ENCODE data around the gene AGMO.

AGMO gene

DNA sequence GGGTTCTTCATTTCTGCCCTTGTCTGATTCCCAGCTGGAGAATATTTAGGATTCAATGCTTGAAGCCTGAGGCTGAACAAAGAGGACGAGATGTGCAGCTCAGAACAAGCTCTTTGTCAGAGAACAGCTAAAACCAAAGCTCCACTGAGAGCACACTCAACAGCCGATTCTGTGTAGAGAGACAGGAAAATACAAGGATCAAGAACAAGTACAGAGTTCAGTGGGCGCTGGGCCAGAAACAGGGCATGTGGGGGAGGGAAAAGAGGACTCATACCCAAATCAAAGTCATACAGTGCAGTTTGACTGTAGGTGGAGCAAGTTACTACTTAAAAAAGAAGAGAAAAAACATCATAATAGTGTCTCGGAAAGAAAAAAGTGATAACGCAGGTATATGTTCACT lies at the start of gene AGMO:
AGMO (minus strand) TSS at position 181 of the 400 bp plus-strand sequence.
- DNase-seq (ENCODE audit: low read depth), result no peak

DNA sequence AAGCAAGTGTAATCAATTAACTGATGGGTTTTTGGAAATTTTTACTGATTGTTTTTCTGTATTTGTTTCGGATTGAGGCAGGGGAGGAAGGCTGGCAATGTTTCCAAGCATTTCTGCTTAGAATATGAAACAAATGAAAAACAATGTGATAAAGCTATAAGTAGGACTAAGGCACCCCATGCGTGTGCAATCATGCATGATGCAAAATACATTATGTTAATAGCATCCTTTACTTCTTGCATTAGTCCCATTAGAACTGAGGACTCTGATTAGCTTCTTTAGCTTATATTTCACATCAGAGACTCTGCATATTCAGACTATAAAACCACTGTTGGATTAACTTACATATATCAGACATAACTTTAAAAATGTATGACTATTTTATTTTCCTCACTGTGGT lies 48.7 kb upstream of the AGMO start:
- DNase-seq (ENCODE audit: low read depth), result no peak

DNA sequence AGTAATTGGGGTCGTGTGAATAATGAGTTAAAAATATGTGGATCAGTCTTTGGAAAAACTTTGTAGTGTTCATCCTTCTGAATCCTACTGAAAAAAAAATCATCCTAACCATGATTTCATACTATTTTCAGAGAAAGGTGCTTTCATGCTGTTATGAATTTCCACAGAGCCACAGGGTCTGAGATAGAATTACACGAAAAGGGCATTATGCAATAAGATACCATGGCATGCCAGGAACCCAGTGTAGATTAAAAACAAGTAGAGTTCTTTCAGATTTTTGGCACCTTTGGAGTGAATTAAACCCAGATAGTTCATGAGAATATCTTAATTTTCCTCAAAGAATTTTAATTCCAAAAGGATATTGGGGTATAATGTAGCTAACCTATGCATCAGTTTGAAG lies 47.5 kb upstream of the AGMO start:
- no peak for DNase-seq (ENCODE audit: low read depth)

DNA sequence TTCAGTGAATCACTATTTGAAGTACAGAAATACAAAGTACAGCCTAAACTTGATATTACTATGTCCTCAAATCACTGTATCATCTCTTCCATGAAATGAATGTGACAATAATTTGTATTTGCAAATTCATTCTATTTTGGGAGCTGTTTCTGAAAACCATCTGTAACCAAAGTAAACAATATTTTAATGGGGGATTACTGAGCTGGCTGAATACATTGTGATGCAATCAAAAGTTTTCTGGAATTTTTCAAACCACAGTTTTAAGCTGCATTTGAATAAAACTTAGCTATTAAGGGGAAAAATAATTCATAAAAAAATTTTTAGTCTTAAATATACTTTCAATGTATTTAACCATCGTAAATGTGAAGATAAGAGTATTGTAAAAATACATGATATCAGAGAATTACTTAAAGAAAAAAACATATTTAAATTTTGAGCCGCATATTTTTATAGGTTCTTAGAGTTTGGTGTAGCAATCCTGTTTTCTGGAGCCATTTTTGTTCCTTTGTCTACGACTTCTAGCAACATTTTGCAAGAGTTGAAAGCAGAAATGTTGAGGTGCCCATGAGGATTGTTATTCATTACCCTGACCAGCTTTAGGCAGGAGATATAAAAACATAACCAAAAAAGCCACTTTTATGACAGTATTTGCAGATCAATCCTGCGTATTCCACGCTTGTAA lies 45.9 kb upstream of the AGMO start:
- DNase-seq (ENCODE audit: low read depth), result no peak

DNA sequence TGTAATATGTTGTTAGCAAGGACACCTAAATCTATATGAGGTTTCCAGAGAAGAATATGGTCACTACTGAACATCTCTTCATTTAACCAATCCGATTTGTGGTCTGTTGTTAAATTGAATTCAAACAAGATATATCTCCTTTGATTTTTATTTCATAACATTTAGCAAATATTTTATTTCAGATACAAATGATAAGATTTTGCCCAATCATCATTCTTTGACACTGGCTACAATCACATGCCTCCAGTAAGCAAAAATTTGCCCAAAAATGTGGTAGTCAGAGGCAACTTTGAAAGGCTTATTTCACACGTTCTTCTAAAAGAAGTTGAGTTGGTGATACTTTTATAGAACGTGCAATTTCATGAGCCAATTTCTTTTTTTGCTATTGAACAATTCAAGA lies 44.7 kb upstream of the AGMO start:
- DNase-seq (ENCODE audit: low read depth), result no peak

DNA sequence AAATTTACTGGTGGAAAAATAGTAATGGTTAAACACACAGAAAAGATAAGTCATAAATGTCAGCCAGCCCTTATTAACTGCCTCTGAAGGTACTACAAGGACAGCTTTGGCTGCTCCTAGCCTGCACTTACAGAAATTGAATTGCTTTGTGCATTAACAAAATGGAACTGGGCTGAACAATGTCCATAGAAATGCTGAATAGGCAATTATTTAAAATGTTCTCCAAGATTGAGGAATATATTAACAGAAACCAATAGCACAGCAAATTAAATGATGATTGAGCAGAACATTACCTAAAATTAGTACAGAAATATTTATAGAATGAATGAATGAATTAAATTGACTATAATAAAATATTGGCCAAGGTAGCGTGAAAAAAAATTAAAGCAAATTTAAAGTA lies 42.4 kb upstream of the AGMO start:
- DNase-seq (ENCODE audit: low read depth), result no peak

DNA sequence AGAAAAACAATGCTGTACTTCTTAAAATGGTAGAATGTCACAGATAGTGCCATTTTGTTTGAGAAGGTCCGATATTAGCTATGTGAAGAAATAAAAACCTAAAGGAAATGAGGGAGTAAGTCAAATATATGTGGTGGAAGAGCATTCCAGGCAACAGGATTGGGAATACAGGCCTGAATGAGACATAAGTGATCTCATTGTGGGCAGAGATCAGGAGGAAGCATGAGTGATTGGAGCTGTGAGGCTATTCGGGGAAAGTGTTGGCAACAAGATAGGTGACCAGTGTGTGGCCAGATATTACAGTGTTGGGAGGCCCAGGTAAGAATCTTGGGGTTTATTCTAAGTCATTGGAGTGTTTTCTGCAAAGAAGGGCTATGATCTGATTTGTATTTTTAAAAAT lies 41.3 kb upstream of the AGMO start:
- DNase-seq (ENCODE audit: low read depth), result no peak

DNA sequence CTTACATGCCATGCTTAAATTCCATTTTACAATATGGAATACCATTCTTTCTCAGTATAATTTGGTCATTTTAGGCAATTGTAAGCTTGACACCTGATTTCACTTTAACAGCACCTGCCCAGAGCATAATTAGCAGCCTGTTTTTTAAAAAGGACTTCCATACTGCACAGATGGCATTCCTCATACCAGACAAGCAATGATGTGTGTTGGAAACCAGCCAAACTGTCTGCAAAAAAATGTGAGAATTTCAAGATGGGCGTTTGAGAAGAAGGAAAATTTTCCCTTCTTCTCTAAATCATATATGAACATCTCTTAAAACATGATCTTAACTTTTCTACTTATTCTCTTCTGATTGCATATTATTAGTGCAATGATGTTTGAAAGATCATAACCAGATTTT lies 40.4 kb upstream of the AGMO start:
- no peak for DNase-seq (ENCODE audit: low read depth)

DNA sequence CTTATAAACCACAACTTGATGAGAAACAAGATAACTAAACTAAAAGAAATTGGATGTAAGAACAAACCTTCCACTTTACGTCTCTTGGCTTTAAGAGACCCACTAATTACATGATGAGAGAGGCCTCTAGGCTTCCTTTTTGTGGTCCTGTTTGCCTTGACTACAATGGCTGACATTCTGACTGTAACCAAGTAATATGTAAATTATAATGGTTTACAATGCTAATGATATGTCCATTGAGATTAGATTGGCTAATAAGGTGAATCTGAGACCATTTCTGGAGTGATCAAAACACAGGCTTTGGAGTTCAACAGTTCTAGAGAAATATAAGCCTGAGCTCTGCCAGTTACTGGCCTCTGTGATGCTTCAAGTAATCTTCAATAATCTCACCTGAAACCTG lies 39.4 kb upstream of the AGMO start:
- DNase-seq (ENCODE audit: low read depth), result no peak

DNA sequence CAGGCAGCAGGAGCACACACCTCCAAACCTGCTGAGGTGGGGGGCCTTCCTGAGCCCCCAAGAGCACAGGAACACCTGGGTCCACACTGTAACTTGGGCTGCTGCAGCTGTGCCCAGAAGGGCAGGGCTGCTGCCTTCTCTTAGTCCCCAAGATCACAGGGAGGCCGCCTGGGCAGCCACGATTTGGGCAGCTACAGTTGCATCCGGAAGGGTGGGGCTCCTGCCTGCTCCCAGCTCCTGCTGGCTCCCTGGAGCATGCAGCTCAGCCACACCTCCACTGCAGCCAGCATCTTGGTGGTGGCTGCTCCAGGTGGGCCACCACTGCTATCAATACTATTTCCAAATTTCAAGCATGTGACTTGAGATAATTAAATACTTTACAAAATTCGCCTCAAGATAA lies 38.5 kb upstream of the AGMO start:
- DNase-seq (ENCODE audit: low read depth), result no peak

DNA sequence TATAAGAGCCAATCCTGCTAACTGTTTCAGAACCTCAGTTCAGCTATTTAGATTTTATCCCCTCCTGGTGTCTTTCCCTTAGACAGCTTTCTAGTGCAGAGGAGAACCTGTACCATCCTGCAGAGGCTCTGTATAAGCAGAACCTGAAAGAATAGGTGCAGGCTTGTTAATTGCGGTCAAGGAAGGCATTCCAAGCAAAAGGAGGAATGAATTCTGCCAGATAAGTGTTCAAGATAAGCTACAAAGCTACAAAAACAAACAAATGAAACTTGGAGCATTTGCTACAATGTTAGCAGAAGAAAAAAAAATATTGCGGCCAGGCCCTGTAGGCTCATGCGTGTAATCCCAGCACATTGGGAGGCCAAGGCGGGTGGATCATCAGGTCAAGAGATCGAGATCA lies 32.6 kb upstream of the AGMO start:
- no peak for DNase-seq (ENCODE audit: low read depth)

DNA sequence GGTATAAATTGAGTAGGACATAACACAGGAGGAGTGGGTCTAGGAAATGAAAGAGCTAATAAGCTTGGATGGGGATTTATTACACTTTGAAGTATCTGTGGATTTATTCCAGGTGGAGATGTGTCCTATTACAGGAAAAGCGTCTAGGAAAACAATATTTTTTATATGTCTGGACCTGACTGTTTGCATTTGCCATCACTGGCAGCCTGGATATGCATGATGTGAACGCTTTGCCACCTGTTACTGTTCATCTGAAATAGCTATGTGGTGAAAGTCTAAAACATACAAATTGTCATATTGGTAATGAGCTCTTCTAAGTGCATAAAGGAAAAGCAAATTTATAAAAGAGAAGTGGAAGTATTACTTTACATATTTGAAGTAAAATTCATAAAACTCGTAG lies 31.6 kb upstream of the AGMO start:
- DNase-seq (ENCODE audit: low read depth), result no peak

DNA sequence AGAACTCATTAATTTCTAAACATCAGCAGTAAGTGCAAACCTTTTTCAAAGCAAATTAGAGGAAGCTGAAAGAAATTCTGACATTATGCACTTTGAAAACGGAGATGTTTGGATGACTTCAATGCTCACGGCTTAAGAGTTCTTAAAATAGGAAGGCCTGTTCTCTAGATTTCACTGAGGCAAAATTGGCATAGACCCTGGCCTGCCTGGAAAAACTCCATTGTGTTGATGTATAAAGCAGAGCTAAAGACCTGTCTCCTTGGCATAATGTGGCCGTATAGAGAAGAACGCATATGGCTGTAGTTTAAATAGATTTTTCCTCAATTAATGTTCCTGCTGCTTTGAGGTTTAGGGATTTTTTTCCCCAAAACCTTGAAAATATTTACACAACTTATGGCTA lies 24.5 kb upstream of the AGMO start:
- DNase-seq (ENCODE audit: low read depth), result no peak

DNA sequence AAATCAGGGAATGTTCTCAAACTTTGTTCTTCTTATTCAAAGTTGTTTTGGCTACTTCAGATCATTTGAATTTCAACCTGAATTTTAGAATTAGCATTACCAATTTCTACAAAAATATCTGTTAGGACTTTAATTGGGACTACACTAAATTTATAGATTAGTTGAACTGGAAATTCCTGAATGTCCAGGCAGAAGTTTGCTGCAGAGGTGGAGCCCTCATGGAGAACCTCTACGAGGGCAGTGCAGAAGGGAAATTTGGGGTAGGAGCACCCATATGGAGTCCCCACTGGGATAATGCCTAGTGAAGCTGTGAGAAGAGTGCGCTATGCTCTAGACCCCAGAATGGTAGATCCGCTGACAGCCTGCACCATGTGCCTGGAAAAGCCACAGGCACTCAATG lies 22.8 kb upstream of the AGMO start:
- DNase-seq (ENCODE audit: low read depth), result no peak

DNA sequence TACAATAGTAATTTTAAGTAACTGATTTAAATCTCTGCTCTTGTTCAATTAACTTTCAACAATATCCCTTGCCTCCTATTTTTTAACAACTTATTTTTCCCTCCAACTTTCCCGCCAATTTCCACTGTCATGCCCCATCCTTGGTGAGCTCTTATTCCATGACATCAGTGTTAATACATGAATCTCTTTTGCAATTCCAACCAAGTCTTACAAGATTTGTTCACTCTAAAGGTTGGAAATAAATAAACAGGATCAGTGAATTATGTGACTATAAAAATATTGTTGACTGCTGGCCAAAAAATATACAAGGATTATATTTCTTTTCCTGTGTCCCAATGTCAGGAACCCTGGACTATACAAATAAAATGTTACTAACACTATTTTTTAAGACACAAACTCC lies 21.0 kb upstream of the AGMO start:
- DNase-seq (ENCODE audit: low read depth), result no peak

DNA sequence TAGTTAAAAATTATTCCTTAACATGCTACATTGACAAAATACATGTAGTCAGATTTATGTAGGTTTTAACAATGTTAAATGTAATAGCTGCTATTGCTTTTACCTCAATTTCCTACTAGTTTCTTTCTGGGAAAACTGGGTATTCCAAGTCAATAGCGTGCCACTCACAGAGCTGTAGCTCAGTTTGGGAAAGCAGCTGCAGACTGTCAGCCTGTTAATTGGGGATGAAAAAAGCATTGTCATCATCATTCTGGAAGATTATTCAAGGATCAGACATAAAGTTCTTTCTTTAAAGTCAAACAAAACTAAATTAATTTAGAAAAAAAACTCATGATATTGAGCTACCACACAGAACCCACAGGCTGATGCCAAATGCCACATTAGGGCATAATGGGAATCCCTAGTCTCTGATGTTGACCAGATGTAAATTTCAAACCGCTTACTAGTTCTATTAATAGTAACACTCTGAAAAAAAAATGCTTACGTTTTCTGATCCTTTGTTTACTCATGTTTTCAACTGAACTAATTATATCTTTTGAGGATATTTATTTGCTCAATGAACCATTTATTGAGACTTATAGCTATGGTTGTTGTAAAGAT lies 19.6 kb upstream of the AGMO start:
- no peak for DNase-seq (ENCODE audit: low read depth)

DNA sequence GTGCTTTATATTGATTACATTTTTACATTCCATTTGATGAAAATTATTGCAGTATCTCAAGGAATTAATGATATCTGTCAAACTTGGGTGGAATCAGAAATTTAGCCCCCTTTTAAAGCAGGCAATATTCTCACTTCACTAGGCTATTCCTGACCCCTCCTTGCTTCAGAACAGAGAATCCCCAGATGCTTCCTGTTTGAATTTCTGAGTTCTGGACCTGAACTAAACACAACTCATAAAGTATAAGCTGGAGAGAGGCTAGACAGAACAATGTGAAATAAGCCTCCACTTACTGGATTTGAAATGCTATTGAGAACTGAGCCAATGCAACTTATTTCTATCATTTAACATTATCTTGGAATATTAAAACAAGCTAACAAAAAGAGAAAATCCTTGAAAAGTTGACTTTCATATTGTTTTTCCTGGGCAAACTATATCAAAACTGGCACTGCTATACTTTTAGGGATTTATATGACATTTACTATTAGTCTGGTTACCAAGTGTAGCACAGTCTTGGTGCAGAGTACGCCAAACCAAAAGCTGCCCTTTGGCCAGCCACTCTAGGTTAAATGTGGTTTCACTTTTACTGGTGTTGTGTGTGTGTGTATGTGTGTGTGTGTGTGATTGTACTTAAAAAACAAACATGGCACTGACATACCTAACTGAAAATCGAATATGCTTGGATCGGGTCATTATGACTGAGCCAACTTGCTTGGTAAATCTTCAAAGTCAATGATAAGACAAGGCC lies 19.0 kb upstream of the AGMO start:
- no peak for DNase-seq (ENCODE audit: low read depth)

DNA sequence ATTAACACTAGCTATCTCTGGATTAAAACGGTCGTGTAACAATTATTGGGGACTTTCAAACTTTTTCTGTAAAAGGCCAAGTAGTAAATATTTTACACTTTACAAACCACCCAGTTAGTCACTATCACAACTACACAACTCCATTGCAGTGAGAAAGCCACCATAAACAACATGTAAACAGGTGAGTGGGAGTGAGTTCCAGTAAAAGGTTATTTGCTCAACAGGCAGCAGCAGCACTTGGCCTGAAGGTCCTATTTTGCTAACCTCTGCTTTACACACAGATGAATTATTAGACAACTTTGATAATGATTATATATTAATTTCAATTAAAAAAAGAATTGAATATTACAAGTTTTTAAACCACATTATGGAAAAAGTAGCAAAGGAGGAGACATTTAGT lies 15.8 kb upstream of the AGMO start:
- DNase-seq (ENCODE audit: low read depth), result no peak

DNA sequence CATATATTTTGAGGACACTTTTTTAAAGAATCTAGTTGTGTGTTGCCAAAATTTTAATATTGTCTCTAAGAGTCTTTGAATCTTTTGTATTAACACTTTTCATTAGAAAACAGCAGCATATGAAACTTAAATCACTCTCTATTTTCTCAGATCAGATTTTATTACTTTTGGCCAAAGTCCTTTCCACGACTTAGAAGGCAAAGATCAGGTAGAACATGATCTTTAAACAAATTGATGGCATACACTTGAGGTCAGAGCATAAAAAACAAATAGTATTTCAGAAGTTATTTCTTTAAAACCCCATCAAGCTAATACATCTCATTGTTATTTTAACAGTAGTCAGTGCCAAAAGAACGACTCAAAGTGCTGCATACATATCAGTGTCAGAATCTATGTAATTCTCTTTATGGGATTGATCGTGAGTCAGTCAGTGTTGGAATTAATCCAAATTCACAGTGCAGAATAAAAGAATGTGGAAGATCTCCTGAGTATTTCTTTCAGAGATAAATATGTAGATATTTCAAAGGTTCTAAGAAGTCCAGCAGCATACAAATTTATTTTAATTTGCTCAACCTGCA lies 9.6 kb upstream of the AGMO start:
- no peak for DNase-seq (ENCODE audit: low read depth)

DNA sequence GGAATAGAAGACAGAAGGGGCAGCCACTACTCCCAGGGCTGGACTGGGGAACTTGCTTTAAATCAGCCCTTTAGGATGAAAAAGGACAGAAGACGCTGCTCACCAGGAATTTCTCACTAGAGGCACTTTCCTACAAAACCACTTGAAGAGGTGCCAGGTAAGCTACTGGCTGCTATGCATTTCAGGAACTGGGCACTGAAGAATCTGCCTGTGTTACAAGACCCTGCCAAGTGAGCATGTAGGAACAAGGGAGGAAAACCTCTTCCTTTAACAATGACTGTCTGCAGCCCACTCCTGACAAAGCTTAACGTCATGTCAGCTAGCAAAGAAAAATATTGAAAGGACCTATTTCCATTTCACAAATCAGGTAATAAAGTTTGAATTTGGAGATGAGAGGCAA lies 5.8 kb upstream of the AGMO start:
- no peak for DNase-seq (ENCODE audit: low read depth)

DNA sequence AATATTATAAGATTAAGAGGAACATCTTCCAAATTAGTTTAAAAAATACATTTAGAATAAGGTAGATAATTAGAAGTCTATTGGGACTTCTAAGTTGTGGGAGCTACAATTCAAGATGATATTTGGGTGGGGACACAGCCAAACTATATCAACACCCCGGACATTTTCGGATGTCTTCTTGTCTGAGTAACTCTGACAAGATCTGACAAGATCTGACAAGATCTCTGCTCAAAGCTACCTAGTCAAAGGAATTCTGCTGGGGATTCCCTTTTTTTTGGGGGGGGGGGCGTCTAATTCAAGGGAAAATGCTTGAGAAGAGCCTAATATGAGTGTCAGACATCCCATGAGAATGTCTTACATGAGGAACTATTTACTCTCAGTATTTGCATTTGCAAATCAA lies 5.2 kb upstream of the AGMO start:
- DNase-seq (ENCODE audit: low read depth), result no peak

DNA sequence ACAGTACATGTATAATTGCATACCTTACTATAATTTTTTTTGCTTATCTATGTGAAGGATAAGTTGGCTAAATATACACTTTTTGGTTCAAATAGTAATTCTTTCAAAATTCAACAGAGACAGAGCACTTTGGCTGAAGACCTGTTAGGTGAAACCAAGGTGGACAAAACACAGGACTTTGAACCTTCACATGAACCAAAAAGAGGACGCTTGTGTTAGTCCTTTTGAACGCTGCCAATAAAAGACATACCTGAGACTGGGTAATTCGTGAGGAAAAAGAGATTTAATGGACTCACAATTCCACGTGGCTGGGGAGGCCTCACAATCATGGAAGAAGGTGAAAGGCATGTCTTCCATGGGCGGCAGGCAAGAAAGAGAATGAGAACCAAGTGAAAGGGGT lies 4.7 kb upstream of the AGMO start:
- no peak for DNase-seq (ENCODE audit: low read depth)

DNA sequence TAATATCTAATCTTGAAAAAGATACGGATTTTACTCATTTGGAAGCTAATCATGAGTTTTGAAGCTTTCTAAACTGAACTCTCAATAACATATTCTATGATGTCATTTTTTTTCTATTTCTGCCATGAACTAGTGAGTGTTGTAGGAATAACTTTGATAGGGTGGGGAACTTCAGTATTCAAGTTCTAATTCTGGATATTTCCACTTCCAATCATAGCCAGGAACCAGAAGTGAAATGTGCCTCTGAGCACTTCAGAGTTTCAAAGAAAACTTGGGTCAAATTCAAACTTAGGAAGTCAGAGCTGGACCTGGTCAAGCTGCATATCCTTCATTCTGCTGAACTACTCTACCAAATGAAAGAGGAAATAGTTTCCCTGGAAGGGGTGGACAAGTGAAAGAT lies 847 bp downstream of the AGMO start:
- no peak for DNase-seq (ENCODE audit: low read depth)

All from activated gamma-delta T cell treated with anti-CD3 and anti-CD28 coated beads, Interleukin-2, amount 50 U/mL, for 16 hours (primary cell).